H1 (cell line): ENCODE results near the gene GPR45. TPM values are rescaled to one million over a fixed set of nuclear protein-coding genes. Genes with fewer than 3 reads are reported as not detected.

ENCODE experiments used
- CTCF ChIA-PET: fragments of 300-600 bp; sonication (Branson Sonifier 250); formaldehyde crosslinking; loops from one replicate; lab custom pipeline; 2021; ENCODE audit not compliant: partially characterized antibody; lab: Charles Lee
- POLR2A ChIA-PET: fragments of 300-600 bp; sonication (Branson Sonifier 250); formaldehyde crosslinking; loops from one replicate; lab custom pipeline; 2021; ENCODE audit warnings: inconsistent platforms; ENCODE audit not compliant: partially characterized antibody; lab: Charles Lee
- DNase-seq, 2 experiments: peaks; one replicate each; pipeline versions ENCODE4 v3.0.0 to v3.0.0-alpha.2; 2010 to 2022; ENCODE audit warnings: low spot score in 2 of 2, low read depth in 1 of 2, mixed read lengths in 1 of 2
- FAIRE-seq: peaks from 2 replicates; lab custom pipeline; 2011; peaks lifted over from hg19 to GRCh38; lab: Jason Lieb, UNC
- H2AFZ ChIP-seq: 2 replicates; pipeline ENCODE4 v1.8.1; 2012; ENCODE audit warnings: low read length, inconsistent platforms
- H2AK5ac ChIP-seq: 2 replicates; pipeline ENCODE4 v1.6.1; 2013; ENCODE audit warnings: low read depth, low read length
- H2BK120ac ChIP-seq: replicated peaks from 2 replicates; pipeline ENCODE3; 2013; ENCODE audit warnings: low read depth, low read length, inconsistent platforms
- H2BK12ac ChIP-seq: 2 replicates; pipeline ENCODE4 v1.6.1; 2013; ENCODE audit warnings: low read depth, low read length
- H2BK15ac ChIP-seq: 2 replicates; pipeline ENCODE4 v1.6.1; 2013; ENCODE audit warnings: low read length
- H2BK20ac ChIP-seq: 2 replicates; pipeline ENCODE4 v1.6.1; 2013; ENCODE audit warnings: low read length
- H2BK5ac ChIP-seq: 2 replicates; pipeline ENCODE4 v1.6.1; 2013; ENCODE audit warnings: low read depth, low read length
- H3K14ac ChIP-seq: 2 replicates; pipeline ENCODE4 v1.6.1; 2013; ENCODE audit warnings: inconsistent platforms; ENCODE audit not compliant: insufficient read length
- H3K18ac ChIP-seq: 2 replicates; pipeline ENCODE4 v1.6.1; 2013; ENCODE audit warnings: low read length; ENCODE audit errors: extremely low read depth
- H3K23ac ChIP-seq: 2 replicates; pipeline ENCODE4 v1.6.1; 2013; ENCODE audit warnings: inconsistent platforms; ENCODE audit not compliant: insufficient read length
- H3K23me2 ChIP-seq: 2 replicates; pipeline ENCODE4 v1.6.1; 2013; ENCODE audit warnings: low read depth, low read length
- H3K27ac ChIP-seq: 2 replicates; pipeline ENCODE4 v1.6.1; 2011; ENCODE audit warnings: low read depth, low read length, inconsistent platforms
- H3K27me3 ChIP-seq, 4 experiments: replicated peaks in 1 of 4; 1 replicate in 1 of 4; 2 replicates in 3 of 4; pipeline versions ENCODE4 v1.6.1 to v1.8.1; 2011 to 2013; ENCODE audit warnings: low read length in 3 of 4, mild to moderate bottlenecking in 3 of 4, inconsistent platforms in 2 of 4, mixed read lengths in 2 of 4, moderate library complexity in 1 of 4; ENCODE audit not compliant: control insufficient read depth in 3 of 4, insufficient read depth in 3 of 4; ENCODE audit errors: extremely low read depth in 1 of 4
- H3K36me3 ChIP-seq, 4 experiments: 2 replicates each; pipeline versions ENCODE4 v1.6.1 to v1.8.1; 2011 to 2013; ENCODE audit warnings: mild to moderate bottlenecking in 4 of 4, low read length in 3 of 4, moderate library complexity in 2 of 4, control low read depth in 1 of 4, inconsistent platforms in 1 of 4; ENCODE audit not compliant: insufficient read depth in 4 of 4, control insufficient read depth in 2 of 4
- H3K4ac ChIP-seq: replicated peaks from 2 replicates; pipeline ENCODE3; 2013; ENCODE audit warnings: low read length, low read depth, mixed read lengths, inconsistent platforms; ENCODE audit not compliant: insufficient read length
- H3K4me1 ChIP-seq, 4 experiments: replicated peaks in 1 of 4; 1 replicate in 1 of 4; 2 replicates in 3 of 4; pipeline versions ENCODE4 v1.6.1 to v1.8.1; 2011 to 2013; ENCODE audit warnings: low read length in 3 of 4, inconsistent platforms in 2 of 4, mixed read lengths in 1 of 4; ENCODE audit not compliant: insufficient read depth in 4 of 4, control insufficient read depth in 3 of 4
- H3K4me2 ChIP-seq, 2 experiments: 2 replicates each; pipeline versions ENCODE4 v1.6.1 to v1.8.1; 2011 to 2013; ENCODE audit warnings: low read depth in 2 of 2, low read length in 2 of 2, control low read depth in 1 of 2, inconsistent platforms in 1 of 2, mild to moderate bottlenecking in 1 of 2; ENCODE audit not compliant: insufficient read depth in 1 of 2
- H3K4me3 ChIP-seq, 4 experiments: fragments of 200-600, 300-600 bp in 1 of 4; sonication (generic), shearing (Covaris generic), sonication (Bioruptor Twin) in 1 of 4; 2 replicates each; pipeline versions ENCODE4 v1.5.1 to v1.8.1; 2011 to 2016; ENCODE audit warnings: low read length in 4 of 4, low read depth in 3 of 4, control low read depth in 2 of 4, inconsistent platforms in 2 of 4, mild to moderate bottlenecking in 2 of 4, mixed read lengths in 1 of 4, moderate library complexity in 1 of 4; ENCODE audit not compliant: insufficient read depth in 2 of 4; ENCODE audit errors: extremely low read depth in 1 of 4
- H3K56ac ChIP-seq: replicated peaks from 2 replicates; pipeline ENCODE3; 2013; ENCODE audit warnings: low read depth, mild to moderate bottlenecking, mixed read lengths, low read length, inconsistent platforms; ENCODE audit not compliant: insufficient read length
- H3K79me1 ChIP-seq: 2 replicates; pipeline ENCODE4 v1.6.1; 2013; ENCODE audit warnings: low read depth, low read length, control low read depth
- H3K79me2 ChIP-seq, 2 experiments: 2 replicates each; pipeline versions ENCODE4 v1.6.1 to v1.8.1; 2012 to 2013; ENCODE audit warnings: low read length in 2 of 2, mild to moderate bottlenecking in 2 of 2, inconsistent platforms in 1 of 2; ENCODE audit not compliant: insufficient read depth in 2 of 2, control insufficient read depth in 1 of 2
- H3K9ac ChIP-seq, 4 experiments: replicated peaks in 1 of 4; 1 replicate in 1 of 4; 2 replicates in 3 of 4; pipeline versions ENCODE4 v1.6.1 to v1.8.1; 2011 to 2013; ENCODE audit warnings: low read depth in 3 of 4, low read length in 3 of 4, control low read depth in 2 of 4, mild to moderate bottlenecking in 2 of 4, moderate library complexity in 2 of 4, inconsistent platforms in 1 of 4; ENCODE audit errors: extremely low read depth in 1 of 4
- H3K9me3 ChIP-seq, 2 experiments: 2 replicates each; pipeline versions ENCODE4 v1.6.1 to v1.8.1; 2012 to 2013; ENCODE audit warnings: mild to moderate bottlenecking in 2 of 2, moderate library complexity in 2 of 2, control low read depth in 1 of 2, inconsistent platforms in 1 of 2, low read depth in 1 of 2, low read length in 1 of 2, mixed read lengths in 1 of 2; ENCODE audit not compliant: insufficient read depth in 2 of 2
- H4K20me1 ChIP-seq, 2 experiments: replicated peaks in 1 of 2; 2 replicates each; pipeline versions ENCODE3 to v1.8.1; 2011 to 2013; ENCODE audit warnings: inconsistent platforms in 2 of 2, low read length in 2 of 2, mild to moderate bottlenecking in 1 of 2; ENCODE audit not compliant: insufficient read depth in 2 of 2, control insufficient read depth in 1 of 2
- H4K5ac ChIP-seq: 2 replicates; pipeline ENCODE4 v1.6.1; 2013; ENCODE audit warnings: low read length, low read depth, mixed read lengths, inconsistent platforms; ENCODE audit not compliant: insufficient read length
- H4K8ac ChIP-seq: 2 replicates; pipeline ENCODE4 v1.8.0; 2013; ENCODE audit warnings: mild to moderate bottlenecking, moderate library complexity, low read length, inconsistent platforms; ENCODE audit not compliant: insufficient read depth; ENCODE audit errors: extremely low read depth
- H4K91ac ChIP-seq: replicated peaks from 2 replicates; pipeline ENCODE3; 2013; ENCODE audit warnings: low read length, mixed read lengths, inconsistent platforms; ENCODE audit not compliant: insufficient read length
- CBX8 ChIP-seq: fragments of 300-800, 300-1000 bp; sonication (generic); IDR thresholded peaks from 2 replicates; pipeline ENCODE4 v1.7.1; 2016; ENCODE audit warnings: low read depth, low read length, borderline replicate concordance
- NRF1 ChIP-seq: IDR thresholded peaks from 2 replicates; pipeline ENCODE4 v1.6.1; 2011; ENCODE audit warnings: mild to moderate bottlenecking, low read depth, low read length, improper control_type of control experiment
- SAP30 ChIP-seq: fragments of 300-600 bp; sonication (generic); IDR thresholded peaks from 2 replicates; pipeline ENCODE4 v1.7.1; 2012; ENCODE audit warnings: low read length, moderate library complexity, mild to moderate bottlenecking, inconsistent platforms; ENCODE audit not compliant: insufficient read depth, insufficient replicate concordance
- WGBS, 2 experiments: shearing (Covaris generic) in 1 of 2; methylation state at CpG; one replicate each; pipeline versions ENCODE4 v1.1.6 to v1.1.7; 2013 to 2015; ENCODE audit warnings: low lambda C conversion rate in 2 of 2, mixed read lengths in 2 of 2, inconsistent platforms in 1 of 2, low coverage in 1 of 2, missing lambda C conversion rate in 1 of 2; ENCODE audit not compliant: insufficient replicate concordance in 2 of 2, insufficient coverage in 1 of 2, insufficient read length in 1 of 2; ENCODE audit errors: extremely low coverage in 1 of 2, missing lambda C conversion rate in 1 of 2; 5-methylcytosine and 5-hydroxymethylcytosine counted together
- polyA plus RNA-seq, 7 experiments: library from polyadenylated mRNA; depleted of rRNA in 3 of 7; stranded (reverse) in 5 of 7; unstranded in 2 of 7; fragments of >200 nt in 5 of 7; fragments of 200-250 nt in 2 of 7; gene quantifications; 1 replicate in 5 of 7; 2 replicates in 1 of 7; 4 replicates in 1 of 7; pipeline versions ENCODE4 v1.2.1 to v1.2.3, GENCODE V29; 2011 to 2013; ENCODE audit warnings: missing spikeins in 2 of 7, mixed read lengths in 2 of 7
- total RNA-seq: library from RNA; stranded (reverse); fragmentation: NEBNext Ultra II Directional; extraction: Animal tissue kit (Norgen Biotek cat#: 25700); gene quantifications from 2 replicates; pipeline ENCODE4 v1.2.1, GENCODE V29; 2021
- TF ChIP-seq, protein P1 (sequence below): IDR thresholded peaks from 2 replicates; pipeline ENCODE4 v1.6.1; 2011; ENCODE audit warnings: low read length, improper control_type of control experiment

Gene GPR45
- total and polyA plus RNA-seq, 2 of the 8 experiments (the other 6 are each of a cell fraction or from before 2014, with no cell fraction given): 0.21 TPM; not detected in 1

DNA sequence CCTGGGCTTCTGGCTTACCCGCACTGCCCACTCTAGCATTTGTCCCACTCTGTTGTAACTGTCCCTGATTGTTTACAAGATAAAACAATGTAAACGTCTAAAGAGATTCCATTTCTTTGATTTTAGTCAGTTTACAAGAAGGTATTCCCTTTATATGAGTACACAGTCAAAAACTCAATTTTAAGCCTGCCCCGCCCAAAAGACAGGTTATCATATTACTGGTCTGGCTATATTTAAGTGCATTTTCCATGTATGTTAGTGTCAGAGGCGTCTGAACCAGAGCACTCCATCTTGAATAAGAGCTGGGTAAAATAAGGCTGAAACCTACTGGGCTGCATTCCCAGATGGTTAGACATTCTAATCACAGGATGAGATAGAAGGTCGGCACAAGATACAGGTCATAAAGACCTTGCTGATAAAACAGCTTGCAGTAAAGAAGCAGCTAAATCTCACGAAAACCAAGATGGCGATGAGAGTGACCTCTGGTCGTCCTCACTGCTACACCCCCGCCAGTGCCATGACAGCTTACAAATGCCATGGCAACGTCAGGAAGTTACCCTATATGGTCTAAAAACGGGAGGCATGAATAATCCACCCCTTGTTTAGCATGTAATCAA lies 15.0 kb downstream of the GPR45 start:
- H4K20me1 ChIP-seq: no peaks in the 10 kb centered on the region
- H3K4me1 ChIP-seq: peaks cover 0 to 4% (median 0%) of the 10 kb centered on the region in 4 experiments; a peak in 1 of 7 replicates
- H4K8ac ChIP-seq: no peak overlapping the region
- H4K91ac ChIP-seq: no peak overlapping the region
- no peak overlapping the region for H3K27ac ChIP-seq
- H3K4me3 ChIP-seq: no peak overlapping the region
- no peak overlapping the region for H2BK20ac ChIP-seq
- no peak overlapping the region for H3K56ac ChIP-seq
- H3K79me1 ChIP-seq: no peaks in the 10 kb centered on the region; the same call in 1 of the 2 replicates
- no peak overlapping the region for H2AK5ac ChIP-seq
- FAIRE-seq (no peak), DNase-seq (no peak)
- no peaks in the 10 kb centered on the region for H3K23me2 ChIP-seq
- WGBS, 2 experiments: 88% methylated on average over 11 of the region's 11 CpGs; no CpG with 5 or more reads in 1 of the 2 experiments
- no peak overlapping the region for H2BK15ac ChIP-seq
- no peak overlapping the region for H2AFZ ChIP-seq
- no peak overlapping the region for H3K9ac ChIP-seq
- POLR2A ChIA-PET: no interaction called here
- H3K23ac ChIP-seq: no peak overlapping the region
- no peaks in the 10 kb centered on the region for H3K9me3 ChIP-seq
- no peaks in the 10 kb centered on the region for H3K79me2 ChIP-seq
- H2BK120ac ChIP-seq: no peak overlapping the region
- no peaks in the 10 kb centered on the region for H3K27me3 ChIP-seq
- no peak overlapping the region for H3K14ac ChIP-seq
- no peak overlapping the region for H3K4ac ChIP-seq
- H3K36me3 ChIP-seq: no peaks in the 10 kb centered on the region
- TF ChIP-seq NRF1 (no peak), SAP30 (no peak), CBX8 (no peak)
- TF ChIP-seq, protein P1, sequence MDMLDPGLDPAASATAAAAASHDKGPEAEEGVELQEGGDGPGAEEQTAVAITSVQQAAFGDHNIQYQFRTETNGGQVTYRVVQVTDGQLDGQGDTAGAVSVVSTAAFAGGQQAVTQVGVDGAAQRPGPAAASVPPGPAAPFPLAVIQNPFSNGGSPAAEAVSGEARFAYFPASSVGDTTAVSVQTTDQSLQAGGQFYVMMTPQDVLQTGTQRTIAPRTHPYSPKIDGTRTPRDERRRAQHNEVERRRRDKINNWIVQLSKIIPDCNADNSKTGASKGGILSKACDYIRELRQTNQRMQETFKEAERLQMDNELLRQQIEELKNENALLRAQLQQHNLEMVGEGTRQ: no peak
- no peak overlapping the region for H3K18ac ChIP-seq
- CTCF ChIA-PET: interaction anchor here (1.6 to 5.5 kb wide), 3 partner anchors 14 to 38 kb away, joined by 6 to 53 read pairs (median 6); partner anchors contain the start of gene GPR45
- H4K5ac ChIP-seq: no peak overlapping the region
- no peak overlapping the region for H2BK5ac ChIP-seq
- no peak overlapping the region for H3K4me2 ChIP-seq
- H2BK12ac ChIP-seq: no peak overlapping the region
